ENCODE results near the gene LRP5.

- TF ChIP-seq CTCF (IDR thresholded peaks at IDR 0.05): no peak
- TF ChIP-seq POLR2A (IDR thresholded peaks at IDR 0.05): no peak
- TF ChIP-seq EP300 (IDR thresholded peaks at IDR 0.05): no peak
Observed at GRCh38 chr11:68396516-68396915, 84.1 kb downstream of the LRP5 start.

Measured in ovary (tissue), 3 donors.